MCF 10A (cell line): ENCODE measurements around the gene NWD2. TPM values are rescaled to one million over a fixed set of nuclear protein-coding genes. Genes with fewer than 3 reads are reported as not detected.
A peak's percentile ranks its signal among the peaks of the same experiment; 100 is the strongest.

ENCODE experiments used
- BruUV-seq: library from RNA; stranded (reverse); fragments of 400-500 nt; replicated peaks from 2 replicates; lab custom pipeline; 2021; lab: Mats Ljungman, UMichigan
- CTCF ChIA-PET: fragments of 300-600 bp; sonication (Branson Sonifier 250); formaldehyde crosslinking; extraction: SDS; loops from one replicate; lab custom pipeline; 2021; ENCODE audit warnings: antibody characterized with exemption, inconsistent platforms; lab: Yijun Ruan, JAX
- POLR2A ChIA-PET: fragments of 300-600, 350-650 bp; sonication (Branson Sonifier 250); formaldehyde crosslinking; extraction: SDS; loops from one replicate; lab custom pipeline; 2020; ENCODE audit warnings: antibody characterized with exemption, inconsistent platforms; lab: Yijun Ruan, JAX
- DNase-seq: peaks from one replicate; pipeline ENCODE4 v3.0.0-alpha.2; 2018; ENCODE audit not compliant: unreplicated experiment
- H3K27ac Mint-ChIP-seq: one replicate; pipeline ENCODE4 v1.8.0; 2022; ENCODE audit warnings: mild to moderate bottlenecking, low read depth, mixed read lengths; ENCODE audit not compliant: unreplicated experiment
- H3K27me3 Mint-ChIP-seq: one replicate; pipeline ENCODE4 v1.8.0; 2022; ENCODE audit warnings: mixed read lengths; ENCODE audit not compliant: insufficient read depth, unreplicated experiment
- H3K36me3 Mint-ChIP-seq: one replicate; pipeline ENCODE4 v1.8.0; 2022; ENCODE audit warnings: mild to moderate bottlenecking, moderate library complexity, mixed read lengths; ENCODE audit not compliant: insufficient read depth, unreplicated experiment
- H3K4me1 Mint-ChIP-seq: one replicate; pipeline ENCODE4 v1.8.0; 2022; ENCODE audit warnings: mixed read lengths; ENCODE audit not compliant: insufficient read depth, unreplicated experiment
- H3K4me3 Mint-ChIP-seq: one replicate; pipeline ENCODE4 v1.8.0; 2022; ENCODE audit warnings: mild to moderate bottlenecking, moderate library complexity, mixed read lengths; ENCODE audit not compliant: unreplicated experiment
- H3K9me3 Mint-ChIP-seq: one replicate; pipeline ENCODE4 v1.8.0; 2022; ENCODE audit warnings: mixed read lengths; ENCODE audit not compliant: unreplicated experiment
- intact Hi-C: fragments of 100-400 bp; cut with micrococcal nuclease; formaldehyde crosslinking; loops from 2 replicates; pipeline ENCODE4 v1.14.1; 2022
- total RNA-seq: library from RNA; stranded (reverse); gene quantifications from 2 replicates; pipeline ENCODE4 v1.2.3, GENCODE V29; 2022
- TF ChIP-seq, protein P1 (sequence below): fragments of 200-600 bp; IDR thresholded peaks from one replicate; pipeline ENCODE4 v1.8.0; 2022; ENCODE audit warnings: antibody characterized with exemption, mild to moderate bottlenecking; ENCODE audit not compliant: unreplicated experiment

The NWD2 gene
- total RNA-seq, 1 experiment from 2014 or later: not detected

DNA sequence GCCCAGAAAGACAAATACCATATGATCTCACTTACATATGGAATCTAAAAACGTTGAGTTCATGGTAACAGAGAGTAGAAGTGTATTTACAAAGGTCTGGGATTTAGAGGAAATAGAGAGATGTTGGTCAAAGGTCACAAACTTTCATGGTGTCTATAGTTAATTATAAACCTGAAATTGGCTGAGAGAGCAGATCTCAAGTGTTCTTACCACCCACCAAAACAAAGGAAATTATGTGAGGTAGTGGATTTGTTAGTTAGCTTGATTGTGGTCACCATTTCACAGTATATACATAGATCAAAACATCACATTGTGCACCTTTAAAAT, 186.8 kb downstream of the NWD2 start:
- H3K27me3 Mint-ChIP-seq: no peaks in the 10 kb centered on the region
- no peak overlapping the region for H3K4me3 Mint-ChIP-seq
- intact Hi-C loops: no loop called here
- no peaks in the 10 kb centered on the region for H3K4me1 Mint-ChIP-seq
- no peak for DNase-seq
- H3K27ac Mint-ChIP-seq: no peak overlapping the region
- TF ChIP-seq, protein P1, sequence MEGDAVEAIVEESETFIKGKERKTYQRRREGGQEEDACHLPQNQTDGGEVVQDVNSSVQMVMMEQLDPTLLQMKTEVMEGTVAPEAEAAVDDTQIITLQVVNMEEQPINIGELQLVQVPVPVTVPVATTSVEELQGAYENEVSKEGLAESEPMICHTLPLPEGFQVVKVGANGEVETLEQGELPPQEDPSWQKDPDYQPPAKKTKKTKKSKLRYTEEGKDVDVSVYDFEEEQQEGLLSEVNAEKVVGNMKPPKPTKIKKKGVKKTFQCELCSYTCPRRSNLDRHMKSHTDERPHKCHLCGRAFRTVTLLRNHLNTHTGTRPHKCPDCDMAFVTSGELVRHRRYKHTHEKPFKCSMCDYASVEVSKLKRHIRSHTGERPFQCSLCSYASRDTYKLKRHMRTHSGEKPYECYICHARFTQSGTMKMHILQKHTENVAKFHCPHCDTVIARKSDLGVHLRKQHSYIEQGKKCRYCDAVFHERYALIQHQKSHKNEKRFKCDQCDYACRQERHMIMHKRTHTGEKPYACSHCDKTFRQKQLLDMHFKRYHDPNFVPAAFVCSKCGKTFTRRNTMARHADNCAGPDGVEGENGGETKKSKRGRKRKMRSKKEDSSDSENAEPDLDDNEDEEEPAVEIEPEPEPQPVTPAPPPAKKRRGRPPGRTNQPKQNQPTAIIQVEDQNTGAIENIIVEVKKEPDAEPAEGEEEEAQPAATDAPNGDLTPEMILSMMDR: no peak
- H3K36me3 Mint-ChIP-seq: no peaks in the 10 kb centered on the region
- H3K9me3 Mint-ChIP-seq: no peaks in the 10 kb centered on the region
- CTCF ChIA-PET: interaction anchor here (0.6 to 1.1 kb wide), 3 partner anchors 10 to 136 kb away, joined by 3 to 4 read pairs (median 3); no protein-coding TSS in a partner anchor
- POLR2A ChIA-PET: no interaction called here
- BruUV-seq: no TSS peak

GRCh38 chr4:37434469-37434868, 189.9 kb downstream of the NWD2 start:
- ChIA-PET POLR2A (interaction anchor here (0.7 to 1.3 kb wide), 2 partner anchors 9 to 28 kb away, joined by 3 to 6 read pairs; no protein-coding TSS in a partner anchor), CTCF (interaction anchor here (0.6 to 2.6 kb wide), 25 partner anchors 9 to 1742 kb away, joined by 3 to 19 read pairs (median 4); a partner anchor contains a TSS)
- H3K36me3 Mint-ChIP-seq: no peaks in the 10 kb centered on the region
- peak; percentile 21 for DNase-seq
- H3K4me1 Mint-ChIP-seq: no peaks in the 10 kb centered on the region
- no peaks in the 10 kb centered on the region for H3K9me3 Mint-ChIP-seq
- intact Hi-C loops: no loop called here
- no peak overlapping the region for H3K4me3 Mint-ChIP-seq
- BruUV-seq: no TSS peak
- TF ChIP-seq, protein P1: peak; percentile 29
- H3K27me3 Mint-ChIP-seq: no peaks in the 10 kb centered on the region
- peak overlapping the region; percentile 75 for H3K27ac Mint-ChIP-seq

DNA sequence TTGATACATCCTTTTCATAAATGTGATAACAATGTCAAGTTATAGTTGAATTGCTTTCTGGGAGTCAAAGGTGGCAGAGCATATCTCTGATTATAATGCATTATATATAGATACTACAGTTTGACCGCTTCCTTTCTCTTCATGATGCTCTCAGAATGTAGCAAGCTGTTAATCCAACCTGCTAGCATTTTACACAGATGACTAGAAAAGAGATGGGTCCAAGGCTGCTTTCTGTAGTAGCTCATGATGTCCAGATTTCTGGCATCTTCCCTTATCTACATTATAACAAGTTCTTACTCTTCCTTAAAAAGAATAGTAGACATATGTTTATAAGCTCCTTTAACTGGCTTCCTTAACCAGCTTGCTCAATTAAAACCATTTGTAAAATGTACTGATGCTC, 192.0 kb downstream of the NWD2 start:
- Mint-ChIP-seq H3K27me3 (no peaks in the 10 kb centered on the region), H3K4me1 (no peaks in the 10 kb centered on the region), H3K4me3 (no peak overlapping the region), H3K9me3 (no peaks in the 10 kb centered on the region), H3K27ac (no peak overlapping the region), H3K36me3 (no peaks in the 10 kb centered on the region)
- POLR2A ChIA-PET: no interaction called here
- CTCF ChIA-PET: interaction anchor here (0.7 to 2.4 kb wide), 5 partner anchors 13 to 165 kb away, joined by 3 to 9 read pairs (median 5); a partner anchor contains a TSS
- no peak for DNase-seq
- intact Hi-C loops: no loop called here
- TF ChIP-seq, protein P1: no peak
- BruUV-seq: no TSS peak

DNA sequence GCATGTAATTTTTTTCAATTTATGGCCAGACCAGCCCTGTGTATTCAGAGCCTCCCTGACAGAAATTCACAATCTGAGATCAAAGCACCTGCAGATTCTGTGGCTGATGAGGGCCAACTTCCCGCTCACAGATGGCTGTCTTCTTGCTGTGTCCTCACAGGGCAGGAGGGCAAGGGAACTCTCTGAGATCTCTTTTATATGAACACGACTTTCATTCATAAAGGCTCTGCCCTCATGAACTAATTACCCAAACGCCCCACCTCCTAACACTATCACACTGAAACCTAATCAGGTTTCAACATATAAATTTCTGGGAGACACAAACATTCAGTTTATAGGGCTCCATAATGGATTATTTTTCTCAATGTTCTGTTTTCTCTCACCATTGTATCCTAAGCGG, 192.6 kb downstream of the NWD2 start:
- POLR2A ChIA-PET: no interaction called here
- Mint-ChIP-seq H3K9me3 (no peaks in the 10 kb centered on the region), H3K4me3 (no peak overlapping the region), H3K27me3 (no peaks in the 10 kb centered on the region), H3K27ac (no peak overlapping the region), H3K36me3 (no peaks in the 10 kb centered on the region), H3K4me1 (no peaks in the 10 kb centered on the region)
- TF ChIP-seq, protein P1: no peak
- BruUV-seq: no TSS peak
- no peak for DNase-seq
- CTCF ChIA-PET: interaction anchor here (1.1 to 1.6 kb wide), 3 partner anchors 12 to 164 kb away, joined by 3 to 6 read pairs (median 5); no protein-coding TSS in a partner anchor
- intact Hi-C loops: no loop called here
